Gastroesophageal sphincter (tissue), 4 donors: ENCODE results near the gene SNX13. TPM values are rescaled to one million over a fixed set of nuclear protein-coding genes. Genes with fewer than 3 reads are reported as not detected.

ENCODE experiments used
- ATAC-seq: fragments of 150-250 bp; one replicate; pipeline ENCODE4 v1.9.1; 2016; ENCODE audit warnings: mild to moderate bottlenecking, moderate library complexity
- H3K27ac ChIP-seq, 4 donors: fragments of 200-600 bp; sonication (generic) in 3 of 4; 1 replicate in 3 of 4; 2 replicates in 1 of 4; pipeline ENCODE4 v1.5.1; 2016 to 2019
- H3K27me3 ChIP-seq: fragments of 200-600 bp; sonication (generic); one replicate; pipeline ENCODE4 v1.5.1; 2019
- H3K36me3 ChIP-seq, 2 donors: fragments of 200-600 bp; sonication (generic); one replicate each; pipeline ENCODE4 v1.5.1; 2019; ENCODE audit warnings: control low read depth in 1 of 2
- H3K4me1 ChIP-seq, 3 donors: fragments of 200-600 bp; sonication (generic); 1 replicate in 2 of 3; 2 replicates in 1 of 3; pipeline ENCODE4 v1.5.1; 2016 to 2019; ENCODE audit warnings: control low read depth in 2 of 3
- H3K4me3 ChIP-seq, 2 donors: fragments of 200-600 bp; sonication (generic); one replicate each; pipeline ENCODE4 v1.5.1; 2019; ENCODE audit warnings: mild to moderate bottlenecking in 1 of 2, moderate library complexity in 1 of 2
- H3K9me3 ChIP-seq, 3 donors: fragments of 200-600 bp; sonication (generic); one replicate each; pipeline ENCODE4 v1.5.1; 2017 to 2019; ENCODE audit warnings: control low read depth in 2 of 3
- EP300 ChIP-seq: sonication (generic); formaldehyde crosslinking; IDR thresholded peaks from one replicate; pipeline ENCODE4 v1.6.1; 2017; ENCODE audit warnings: antibody characterized with exemption, mild to moderate bottlenecking
- POLR2A ChIP-seq, 2 donors: fragments of 450-650 bp; IDR thresholded peaks; one replicate each; pipeline ENCODE4 v1.6.1; 2017; ENCODE audit warnings: antibody characterized with exemption in 2 of 2, mild to moderate bottlenecking in 2 of 2, moderate library complexity in 1 of 2
- POLR2AphosphoS5 ChIP-seq: sonication (generic); formaldehyde crosslinking; IDR thresholded peaks from one replicate; pipeline ENCODE4 v1.6.1; 2017; ENCODE audit warnings: antibody characterized with exemption
- WGBS, 2 donors: methylation state at CpG; one replicate each; pipeline ENCODE4 v1.1.5; 2018; ENCODE audit warnings: low coverage in 1 of 2; 5-methylcytosine and 5-hydroxymethylcytosine counted together
- total RNA-seq, 4 donors: library from RNA; depleted of rRNA; stranded (reverse); fragments of >200 nt; gene quantifications; one replicate each; pipeline ENCODE4 v1.1.0, GENCODE V29; 2016
- TF ChIP-seq, protein P1 (sequence below), 4 experiments: fragments of 200-600 bp in 2 of 4; fragments of 450-650 bp in 2 of 4; sonication (generic) in 1 of 4; IDR thresholded peaks; one replicate each; pipeline ENCODE4 v1.5.1; 2017 to 2019; ENCODE audit warnings: antibody characterized with exemption in 4 of 4, mild to moderate bottlenecking in 2 of 4, moderate library complexity in 2 of 4

SNX13 gene
- total RNA-seq, 4 donors from 2014 or later = 39.2 to 99.3 (median 57.0) TPM

DNA sequence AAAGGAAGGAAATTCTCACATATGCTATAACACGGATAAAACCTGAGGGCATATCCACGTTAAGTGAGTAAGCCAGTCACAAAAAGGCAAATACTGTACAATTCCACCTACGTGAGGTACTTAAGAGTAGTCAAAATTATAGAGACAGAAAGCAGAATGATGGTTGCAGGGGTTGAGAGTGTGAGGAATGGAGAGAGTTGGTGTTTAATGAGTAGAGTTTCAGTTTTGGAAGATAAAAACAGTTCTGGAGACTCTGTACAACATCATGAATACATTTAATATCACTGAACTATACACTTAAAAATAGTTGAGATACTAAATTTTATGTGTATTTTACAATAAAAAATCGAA is 95.1 kb downstream of the SNX13 start:
- no peak for ATAC-seq
- TF ChIP-seq EP300 (no peak), POLR2A (IDR thresholded peaks at IDR 0.05) (no peak), POLR2AphosphoS5 (no peak)
- no peak overlapping the region for H3K27ac ChIP-seq
- H3K4me3 ChIP-seq = no peak overlapping the region
- no peaks in the 10 kb centered on the region for H3K4me1 ChIP-seq
- H3K9me3 ChIP-seq = no peaks in the 10 kb centered on the region
- WGBS, 2 donors = 83 to 95% methylated on average over 4 of the region's 4 CpGs
- no peaks in the 10 kb centered on the region for H3K27me3 ChIP-seq
- peaks cover 0 to 55% of the 10 kb centered on the region in 2 donors for H3K36me3 ChIP-seq

DNA sequence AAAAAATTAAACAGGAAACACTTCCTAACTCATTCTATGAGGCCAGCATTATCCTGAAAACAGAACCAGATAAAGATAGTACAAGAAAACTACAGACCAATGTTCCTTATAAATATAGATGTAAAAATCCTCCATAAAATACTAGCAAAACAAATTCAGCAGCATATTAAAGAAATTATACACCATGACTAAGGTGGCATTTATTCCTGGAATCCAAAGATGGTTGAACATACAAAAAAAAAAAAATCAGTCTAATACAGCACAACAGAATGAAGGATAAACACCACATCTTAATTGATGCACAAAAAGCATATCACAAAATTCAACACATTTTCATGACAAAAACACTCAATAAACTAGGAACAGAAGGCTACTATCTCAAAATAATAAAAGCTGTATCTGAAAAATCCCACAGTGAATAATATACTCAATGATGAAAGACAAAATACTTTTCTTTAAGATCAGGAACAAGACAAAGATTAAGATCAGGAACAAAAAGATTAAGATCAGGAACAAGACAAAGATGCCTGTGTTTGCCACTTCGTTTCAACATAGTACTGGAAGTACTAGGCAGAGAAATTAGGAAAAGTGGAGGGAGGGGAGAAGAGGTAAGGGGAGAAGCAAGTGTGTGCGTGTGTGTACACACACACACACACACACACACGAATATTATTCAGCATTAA is 95.6 kb downstream of the SNX13 start:
- no peaks in the 10 kb centered on the region for H3K4me1 ChIP-seq
- 52 to 78% methylated on average over 1 to 3 of the region's 3 CpGs for WGBS, 2 donors
- ATAC-seq = no peak
- no peak overlapping the region for H3K4me3 ChIP-seq
- no peaks in the 10 kb centered on the region for H3K27me3 ChIP-seq
- peaks cover 0 to 58% of the 10 kb centered on the region in 2 donors for H3K36me3 ChIP-seq
- H3K27ac ChIP-seq = no peak overlapping the region
- no peaks in the 10 kb centered on the region for H3K9me3 ChIP-seq
- TF ChIP-seq POLR2AphosphoS5 (no peak), EP300 (no peak), POLR2A (IDR thresholded peaks at IDR 0.05) (no peak)
- TF ChIP-seq, protein P1, sequence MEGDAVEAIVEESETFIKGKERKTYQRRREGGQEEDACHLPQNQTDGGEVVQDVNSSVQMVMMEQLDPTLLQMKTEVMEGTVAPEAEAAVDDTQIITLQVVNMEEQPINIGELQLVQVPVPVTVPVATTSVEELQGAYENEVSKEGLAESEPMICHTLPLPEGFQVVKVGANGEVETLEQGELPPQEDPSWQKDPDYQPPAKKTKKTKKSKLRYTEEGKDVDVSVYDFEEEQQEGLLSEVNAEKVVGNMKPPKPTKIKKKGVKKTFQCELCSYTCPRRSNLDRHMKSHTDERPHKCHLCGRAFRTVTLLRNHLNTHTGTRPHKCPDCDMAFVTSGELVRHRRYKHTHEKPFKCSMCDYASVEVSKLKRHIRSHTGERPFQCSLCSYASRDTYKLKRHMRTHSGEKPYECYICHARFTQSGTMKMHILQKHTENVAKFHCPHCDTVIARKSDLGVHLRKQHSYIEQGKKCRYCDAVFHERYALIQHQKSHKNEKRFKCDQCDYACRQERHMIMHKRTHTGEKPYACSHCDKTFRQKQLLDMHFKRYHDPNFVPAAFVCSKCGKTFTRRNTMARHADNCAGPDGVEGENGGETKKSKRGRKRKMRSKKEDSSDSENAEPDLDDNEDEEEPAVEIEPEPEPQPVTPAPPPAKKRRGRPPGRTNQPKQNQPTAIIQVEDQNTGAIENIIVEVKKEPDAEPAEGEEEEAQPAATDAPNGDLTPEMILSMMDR (IDR thresholded peaks at IDR 0.05) = no peak

DNA sequence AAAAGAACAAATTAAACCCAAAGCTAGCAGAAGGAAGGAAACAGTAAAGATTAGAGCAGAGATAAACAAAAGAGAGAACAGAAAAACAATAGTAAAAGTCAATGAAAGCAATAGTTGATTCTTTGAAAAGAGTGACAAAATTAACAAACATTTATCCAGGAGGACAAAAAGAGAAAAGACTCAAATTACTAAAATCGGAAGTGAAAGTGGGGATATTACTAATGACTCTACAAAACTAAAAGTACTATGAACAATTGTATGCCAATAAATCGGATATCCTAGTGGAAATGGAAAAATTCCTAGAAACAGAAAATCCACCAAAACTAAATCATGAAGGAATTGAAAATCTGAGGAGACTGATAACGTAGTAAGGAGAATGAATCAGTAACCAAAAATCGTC is 96.3 kb downstream of the SNX13 start:
- Histone ChIP-seq H3K4me3 (no peak overlapping the region), H3K27ac (no peak overlapping the region), H3K36me3 (peaks cover 0 to 64% of the 10 kb centered on the region in 2 donors), H3K4me1 (no peaks in the 10 kb centered on the region), H3K27me3 (no peaks in the 10 kb centered on the region), H3K9me3 (no peaks in the 10 kb centered on the region)
- no peak for ATAC-seq
- TF ChIP-seq, protein P1 (IDR thresholded peaks at IDR 0.05) = no peak
- TF ChIP-seq POLR2AphosphoS5 = no peak
- TF ChIP-seq POLR2A (IDR thresholded peaks at IDR 0.05) = no peak
- TF ChIP-seq EP300 = no peak
- WGBS, 2 donors = 69 to 85% methylated on average over 4 of the region's 4 CpGs

DNA sequence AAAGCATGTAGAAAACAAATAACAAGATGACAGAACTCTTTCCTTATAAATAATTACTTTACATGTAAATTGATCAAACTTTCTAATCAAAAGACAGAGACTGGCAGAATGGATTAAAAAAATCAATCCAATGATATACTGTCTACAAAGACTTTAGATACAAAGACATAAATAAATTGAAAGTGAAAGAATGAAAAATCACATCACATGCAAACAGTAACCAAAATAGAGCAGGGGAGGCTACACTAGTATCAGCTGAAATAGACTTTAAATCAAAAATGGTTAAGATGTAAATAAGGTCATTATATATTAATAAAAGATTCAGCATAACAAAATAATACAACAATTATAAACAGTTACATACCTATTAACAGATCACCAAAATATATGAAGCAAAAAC is 97.3 kb downstream of the SNX13 start:
- no peak for TF ChIP-seq POLR2A (IDR thresholded peaks at IDR 0.05)
- TF ChIP-seq EP300 = no peak
- TF ChIP-seq POLR2AphosphoS5 = no peak
- TF ChIP-seq, protein P1 (IDR thresholded peaks at IDR 0.05) = no peak
- Histone ChIP-seq H3K36me3 (peaks cover 0 to 65% of the 10 kb centered on the region in 2 donors), H3K27me3 (no peaks in the 10 kb centered on the region), H3K4me1 (no peaks in the 10 kb centered on the region), H3K4me3 (no peak overlapping the region), H3K9me3 (no peaks in the 10 kb centered on the region), H3K27ac (no peak overlapping the region)
- no peak for ATAC-seq

DNA sequence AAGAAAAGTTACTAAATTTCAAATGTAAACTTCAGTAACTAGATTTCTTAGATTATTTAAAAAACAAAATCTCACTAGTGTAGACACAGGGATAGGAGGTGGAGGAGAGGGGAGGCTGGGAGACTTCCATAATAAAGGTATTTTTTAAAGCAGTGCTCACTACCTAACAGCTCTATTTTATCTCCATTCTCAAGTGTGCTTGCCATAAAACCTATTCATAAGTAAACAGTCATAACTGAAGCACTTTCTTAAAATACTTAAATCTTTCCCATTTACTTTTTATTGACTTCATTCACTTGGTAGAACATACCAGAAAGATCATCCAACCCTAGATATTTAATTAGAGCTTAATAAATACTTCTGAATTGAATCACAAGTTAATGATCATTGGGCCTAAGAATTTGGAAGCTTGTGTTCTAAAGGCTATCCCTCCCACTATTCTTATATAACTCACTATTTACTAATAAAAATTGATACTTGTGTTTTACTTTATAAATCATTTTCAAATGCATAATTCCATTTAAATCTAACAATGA is 107.4 kb downstream of the SNX13 start:
- H3K27me3 ChIP-seq = no peaks in the 10 kb centered on the region
- H3K4me1 ChIP-seq = no peaks in the 10 kb centered on the region
- no peaks in the 10 kb centered on the region for H3K9me3 ChIP-seq
- no peak for ATAC-seq
- no peak overlapping the region for H3K27ac ChIP-seq
- no peak overlapping the region for H3K4me3 ChIP-seq
- TF ChIP-seq POLR2AphosphoS5 (no peak), EP300 (no peak), POLR2A (IDR thresholded peaks at IDR 0.05) (no peak)
- TF ChIP-seq, protein P1 (IDR thresholded peaks at IDR 0.05) = no peak
- peaks cover 0 to 30% of the 10 kb centered on the region in 2 donors for H3K36me3 ChIP-seq
